DMS53 treated with DMSO at 0.1 percent for 48 hours (cell line): ENCODE measurements around the gene EOMES.
A peak's percentile ranks its signal among the peaks of the same experiment; 100 is the strongest.

Source experiments
- DNase-seq: peaks from one replicate; lab custom pipeline; 2025; ENCODE audit not compliant: unreplicated experiment; lab: John Stamatoyannopoulos, UW

EOMES gene

DNA sequence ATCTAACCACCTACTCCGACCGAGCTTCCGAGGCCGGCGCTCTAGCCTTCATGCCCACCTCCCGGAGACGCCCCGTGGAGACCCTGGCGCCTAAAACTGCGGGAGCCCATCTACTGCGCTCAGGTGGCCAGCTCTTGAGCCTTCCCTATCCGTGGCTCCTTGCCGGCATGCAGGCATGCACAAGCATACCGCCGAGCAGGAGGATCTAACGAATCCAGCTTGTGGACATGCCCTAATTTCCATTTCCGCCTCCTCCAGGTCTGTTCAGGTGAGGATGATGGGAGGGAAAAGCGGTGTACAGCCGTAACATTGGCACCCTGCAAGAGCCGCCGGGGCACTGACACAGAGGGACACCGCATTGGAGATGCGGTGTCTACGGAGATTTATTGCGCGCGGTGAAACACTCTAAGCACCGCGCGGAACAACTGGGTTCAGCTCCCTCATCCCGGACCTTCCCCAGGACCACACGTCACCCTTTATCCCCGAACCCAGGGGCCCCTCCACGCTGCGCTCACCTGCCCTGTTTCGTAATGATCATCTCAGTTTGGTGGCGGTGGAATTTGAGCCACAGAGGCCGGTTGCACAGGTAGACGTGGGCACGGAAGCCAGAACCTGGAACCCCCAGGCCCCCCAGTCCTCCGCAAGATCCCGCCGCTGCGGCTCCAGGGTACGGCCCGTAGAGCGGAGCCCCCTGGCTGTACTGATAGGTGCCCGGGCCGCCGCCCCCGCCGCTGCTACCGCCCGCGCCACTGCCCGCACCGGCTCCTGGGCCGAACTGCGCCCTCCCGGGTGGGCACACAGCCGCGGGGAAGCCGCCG, 1.0 kb downstream of the EOMES start:
- DNase-seq, result no peak

DNA sequence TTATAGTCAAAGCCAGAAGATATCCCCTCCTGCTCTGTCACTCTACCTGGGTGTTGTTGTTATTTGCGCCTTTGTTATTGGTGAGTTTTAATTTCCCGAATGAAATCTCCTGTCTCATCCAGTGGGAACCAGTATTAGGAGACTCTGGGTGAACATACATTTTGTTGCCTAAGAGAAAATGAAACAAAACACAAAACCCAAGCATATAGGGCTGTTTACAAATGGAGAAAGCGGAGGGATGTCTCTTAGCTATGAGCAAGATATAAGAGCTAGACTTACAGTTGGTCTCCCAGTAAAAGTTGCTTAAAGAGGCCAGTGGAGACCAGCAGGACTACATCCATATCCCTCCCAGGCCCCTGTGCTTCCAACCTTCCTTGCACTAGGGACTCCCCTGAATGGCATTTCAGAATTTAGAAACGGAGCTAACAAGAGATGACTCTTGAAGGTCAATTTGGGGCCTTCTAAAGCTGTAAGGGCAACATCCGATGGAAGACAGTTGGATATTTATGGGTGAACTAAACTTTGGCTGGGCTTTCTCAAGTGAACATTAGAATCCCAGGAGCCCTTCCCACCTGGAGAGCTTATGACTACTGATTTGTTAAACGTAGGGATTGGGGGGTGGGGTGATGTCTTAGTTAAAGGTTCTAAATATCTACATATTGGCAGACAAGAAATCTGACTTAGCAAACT, 2.7 kb downstream of the EOMES start:
- no peak for DNase-seq

DNA sequence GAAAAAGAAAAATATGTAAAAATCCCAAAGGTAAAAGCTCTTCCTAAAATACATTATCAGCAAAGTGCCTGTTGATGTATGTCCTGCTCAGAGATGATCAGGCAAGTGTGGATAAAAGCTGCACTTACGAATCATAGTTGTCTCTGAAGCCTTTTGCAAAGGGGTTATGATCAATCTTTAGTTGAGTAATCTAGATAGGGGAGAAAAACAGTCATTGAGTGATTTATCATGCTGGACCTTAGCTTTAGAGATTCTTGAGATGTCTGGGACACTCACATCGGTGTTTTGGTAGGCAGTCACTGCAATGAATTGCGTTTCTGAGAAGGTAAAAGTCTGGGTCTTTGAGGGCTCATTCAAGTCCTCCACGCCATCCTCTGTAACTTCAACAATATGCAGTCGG, 3.7 kb downstream of the EOMES start:
- no peak for DNase-seq

DNA sequence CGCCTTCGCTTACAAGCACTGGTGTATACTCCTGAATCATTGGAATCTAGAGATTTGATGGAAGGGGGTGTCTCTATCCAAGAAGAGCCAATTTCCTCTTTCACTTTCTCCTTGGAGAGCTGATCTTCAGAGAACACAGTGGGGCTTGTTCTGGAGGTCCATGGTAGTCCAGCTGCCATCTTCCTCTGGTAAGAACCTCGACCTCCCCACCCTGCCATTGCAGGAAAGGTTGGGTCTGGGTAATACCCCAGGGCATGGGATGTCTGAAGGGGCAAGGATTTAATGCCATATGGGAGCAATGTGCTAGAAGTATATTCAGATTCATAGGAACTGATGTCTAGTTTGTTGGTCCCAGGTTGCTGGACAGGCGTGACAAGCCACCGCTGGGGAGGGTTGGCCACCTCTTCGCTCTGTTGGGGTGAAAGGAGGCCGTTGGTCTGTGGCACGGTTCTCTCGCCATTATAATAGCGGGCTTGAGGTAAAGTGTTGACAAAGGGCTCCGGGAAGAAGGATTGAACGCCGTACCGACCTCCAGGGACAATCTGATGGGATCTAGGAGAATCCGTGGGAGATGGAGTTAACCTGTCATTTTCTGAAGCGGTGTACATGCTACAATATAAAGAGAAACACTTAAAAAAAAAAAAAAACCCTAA, 4.8 kb downstream of the EOMES start:
- DNase-seq, result no peak

DNA sequence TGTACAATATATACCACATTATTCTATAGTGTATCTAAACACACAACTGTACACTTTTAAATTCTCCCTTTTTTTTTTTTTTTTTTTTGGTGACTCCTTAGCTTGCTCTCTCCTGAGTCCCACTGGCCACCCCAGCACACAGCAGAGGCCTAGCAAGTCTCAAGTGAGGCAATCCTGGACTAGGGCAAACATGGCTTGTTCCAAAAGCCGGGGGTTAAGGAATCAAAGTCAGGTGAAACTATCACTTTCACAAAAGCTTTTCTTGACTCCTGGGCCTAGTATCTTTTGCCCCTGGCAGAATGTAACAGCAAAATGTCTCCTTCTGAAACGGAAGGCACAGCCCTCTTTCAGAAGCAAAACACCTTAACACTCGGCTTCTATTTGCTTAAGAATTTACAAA, 5.8 kb downstream of the EOMES start:
- no peak for DNase-seq

DNA sequence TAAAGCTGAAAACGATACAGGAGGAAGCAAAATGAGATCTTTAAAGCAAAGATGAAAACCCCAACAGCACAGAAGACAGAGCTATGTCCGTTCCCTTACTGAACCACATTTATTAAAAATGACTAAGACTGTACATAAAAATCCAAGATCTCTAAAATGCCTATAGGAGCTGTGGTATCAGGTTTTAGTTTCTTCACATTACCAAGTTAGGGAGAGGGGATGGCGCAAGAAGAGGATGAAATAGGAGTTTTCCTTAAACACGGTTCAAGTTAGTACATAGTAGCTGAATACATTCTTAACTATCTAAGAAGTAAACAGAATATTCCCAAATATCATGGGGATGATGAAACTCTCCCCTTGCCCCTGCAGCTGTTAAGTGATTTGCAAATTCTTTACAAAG, 6.3 kb downstream of the EOMES start:
- no peak for DNase-seq

DNA sequence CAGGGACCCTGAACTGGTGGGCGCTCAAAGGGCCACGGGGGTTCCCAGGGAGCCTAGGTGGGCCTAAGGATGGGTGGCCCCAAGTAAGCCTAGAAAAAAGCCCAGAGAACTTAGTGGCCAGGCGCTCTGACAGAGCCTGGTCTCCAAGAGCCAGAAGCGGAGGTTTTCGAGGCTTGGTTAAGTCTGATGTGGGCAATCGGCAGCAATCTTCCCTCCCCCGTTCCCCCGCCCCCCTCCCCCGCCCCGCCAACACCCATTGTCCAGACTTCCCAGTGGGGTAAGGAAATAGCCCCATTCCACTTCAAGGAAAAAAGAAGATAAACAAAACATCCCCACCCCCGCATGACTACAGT, 6.7 kb downstream of the EOMES start:
- no peak for DNase-seq

DNA sequence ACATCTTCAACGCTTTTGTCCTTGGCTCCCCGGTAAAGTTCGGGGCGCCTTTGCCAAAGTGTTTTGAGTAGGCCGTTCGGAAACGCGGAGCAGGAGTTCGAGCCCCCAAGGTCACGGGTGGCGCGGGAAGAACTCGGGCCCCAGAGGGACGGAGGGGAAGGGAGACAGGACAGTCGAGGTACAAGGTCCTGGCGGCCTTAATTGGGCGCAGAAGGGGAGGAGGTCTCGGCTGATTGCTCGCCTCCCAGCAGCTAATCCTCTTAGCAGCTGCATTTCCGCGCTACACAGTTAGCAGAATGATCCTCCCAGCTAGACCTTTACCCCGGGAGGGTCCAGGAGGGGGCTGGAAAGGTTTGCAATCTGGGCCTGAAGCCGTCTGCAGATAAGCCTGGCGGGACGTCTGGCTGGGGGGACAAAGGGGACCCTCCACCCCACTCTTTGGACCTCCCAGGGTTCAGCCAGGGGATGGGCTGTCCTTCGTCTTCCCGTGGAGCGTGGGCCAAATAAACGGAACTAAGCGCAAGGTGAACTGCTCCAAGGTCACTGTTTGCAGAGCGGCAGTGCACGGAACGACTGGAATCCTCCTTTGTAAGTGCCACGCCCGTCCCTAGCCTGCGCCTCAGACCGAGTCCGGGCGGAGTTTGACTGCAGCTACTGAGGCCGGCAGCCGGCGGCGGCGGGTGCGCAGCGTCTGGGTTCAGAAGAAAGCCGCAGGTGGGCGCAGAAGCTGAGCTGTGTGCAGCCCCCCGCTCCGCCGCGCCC, 7.2 kb downstream of the EOMES start:
- DNase-seq, result no peak

DNA sequence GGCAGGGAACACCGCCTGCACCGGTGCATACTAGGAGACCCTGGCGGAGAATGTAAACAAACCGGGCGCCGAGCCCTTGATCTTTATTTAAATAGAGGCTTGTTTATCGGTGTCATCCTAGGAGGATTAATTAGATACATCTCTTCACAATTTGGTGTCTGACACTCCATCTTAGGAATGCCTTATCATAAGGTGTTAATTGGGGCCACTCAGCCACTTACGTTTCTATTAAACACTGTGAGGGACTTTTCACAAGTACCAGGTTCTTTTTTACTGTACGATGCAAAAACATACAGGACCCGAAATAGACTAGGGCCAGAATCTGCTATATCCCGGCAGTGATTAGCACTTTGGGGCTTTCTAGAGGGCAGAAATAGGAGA, 8.0 kb downstream of the EOMES start:
- no peak for DNase-seq

DNA sequence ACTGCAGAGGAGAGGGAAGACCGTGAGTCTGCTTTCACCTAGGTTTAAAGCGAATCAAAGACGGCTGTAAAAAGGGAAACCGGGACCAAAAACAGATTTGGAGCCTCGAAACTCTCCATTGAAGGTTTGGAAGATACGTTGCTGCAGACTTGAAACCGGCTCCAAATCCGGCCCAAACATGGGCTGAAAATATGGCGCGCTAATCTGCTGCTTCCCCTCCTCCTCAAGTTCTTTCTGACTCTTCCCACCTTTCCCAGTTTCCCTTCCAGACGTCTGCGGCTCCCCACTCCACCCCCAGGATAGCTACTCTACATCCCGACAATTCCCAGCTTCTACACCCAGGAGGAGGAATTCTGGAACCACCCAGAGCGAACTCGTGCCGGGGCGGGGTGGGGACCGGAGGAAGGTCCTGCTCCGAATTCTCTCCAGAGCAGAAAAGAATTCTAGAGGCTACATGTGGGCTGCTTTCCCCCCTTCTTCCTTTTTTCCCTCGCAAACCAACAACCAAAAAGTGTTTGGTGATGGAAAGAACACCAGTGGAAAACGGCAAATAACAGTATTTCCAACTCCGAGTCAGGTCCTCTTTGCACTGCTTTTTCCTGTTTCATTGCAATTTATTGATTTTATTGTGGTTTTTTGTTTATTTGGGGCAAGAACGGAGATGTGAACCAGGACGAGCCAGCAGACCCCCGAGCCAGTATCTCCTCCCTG, 8.5 kb downstream of the EOMES start:
- DNase-seq, result no peak

DNA sequence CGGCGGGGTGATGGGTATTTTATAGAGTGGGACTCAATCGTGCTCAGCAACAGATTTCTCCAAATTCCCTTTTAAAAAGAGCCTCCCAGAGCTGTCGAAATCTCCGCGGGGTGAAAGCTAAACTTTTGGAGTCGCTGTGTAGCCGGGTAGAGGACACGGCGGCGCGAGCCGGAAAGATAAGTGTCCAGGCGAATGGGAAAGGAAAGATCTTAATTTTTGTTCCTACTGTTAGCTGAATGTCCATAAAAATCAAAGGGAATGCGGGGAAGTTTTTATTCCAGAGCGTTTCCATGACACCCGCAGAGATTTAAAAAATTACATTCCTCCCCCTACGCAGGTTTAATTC, 9.1 kb downstream of the EOMES start:
- no peak for DNase-seq

DNA sequence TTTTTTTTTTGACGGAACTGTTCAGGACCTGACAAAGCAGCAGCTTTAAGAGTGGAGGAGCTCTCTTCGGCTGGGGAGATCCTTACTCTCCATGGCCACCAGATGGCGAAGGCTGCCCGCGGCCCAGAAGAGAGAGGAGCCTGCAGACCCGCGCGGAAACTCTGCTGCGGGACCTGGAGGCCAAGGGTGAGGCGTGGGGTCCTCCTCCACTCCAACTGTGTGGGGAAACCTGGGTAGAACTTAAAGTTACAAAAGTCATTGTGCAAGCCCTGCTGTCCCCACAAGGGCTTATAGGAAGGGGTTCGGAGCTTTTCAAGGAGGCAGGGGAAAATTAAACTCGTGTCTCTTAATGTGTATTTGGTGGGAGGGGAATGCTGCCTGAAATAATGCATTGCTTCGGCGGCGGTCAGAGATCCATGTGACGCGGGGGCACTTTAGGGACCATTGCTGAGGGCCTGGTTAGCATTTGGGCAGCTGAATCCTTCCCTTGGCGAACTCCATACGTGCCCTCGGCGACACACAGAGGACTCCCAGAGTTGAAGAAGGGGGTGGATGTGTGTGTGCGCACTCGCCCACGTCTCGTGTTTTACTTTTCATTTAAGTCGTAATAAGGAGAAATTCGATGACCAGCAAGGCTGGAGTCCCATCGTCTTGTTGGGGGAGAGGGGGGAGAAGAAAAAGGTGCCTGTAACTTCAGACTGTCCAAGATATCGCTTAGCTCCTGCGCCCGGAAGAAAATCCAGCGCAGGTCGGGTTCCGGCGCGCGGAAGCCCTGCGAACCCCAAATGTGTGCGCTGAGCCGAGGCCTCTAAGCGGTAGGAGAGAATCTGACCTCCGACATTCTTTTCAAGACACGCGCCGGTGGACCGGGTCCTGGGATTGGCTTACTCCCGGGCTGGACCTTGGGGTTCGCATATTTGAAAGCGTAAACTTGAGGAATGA, 9.7 kb downstream of the EOMES start:
- peak; percentile 47 for DNase-seq

DNA sequence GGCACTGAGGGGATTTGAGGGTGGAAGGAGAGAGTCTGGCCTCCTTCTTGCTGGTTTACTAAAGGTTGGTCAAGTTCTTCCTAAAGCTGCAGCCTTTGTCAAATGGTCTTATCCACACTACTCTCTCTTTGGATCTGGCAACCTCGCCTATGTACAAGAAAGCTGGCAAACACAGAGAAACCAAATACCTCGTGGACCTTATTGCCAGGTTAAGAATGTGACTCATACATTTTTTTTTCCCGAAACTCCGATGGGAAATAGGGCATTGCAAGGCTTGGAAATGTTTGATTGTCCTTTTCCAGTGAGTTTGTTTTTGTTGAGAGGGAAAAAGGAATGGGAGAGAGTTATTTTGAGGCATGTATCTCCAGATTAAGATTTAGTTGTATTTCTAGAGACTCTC, 13.9 kb downstream of the EOMES start:
- no peak for DNase-seq

DNA sequence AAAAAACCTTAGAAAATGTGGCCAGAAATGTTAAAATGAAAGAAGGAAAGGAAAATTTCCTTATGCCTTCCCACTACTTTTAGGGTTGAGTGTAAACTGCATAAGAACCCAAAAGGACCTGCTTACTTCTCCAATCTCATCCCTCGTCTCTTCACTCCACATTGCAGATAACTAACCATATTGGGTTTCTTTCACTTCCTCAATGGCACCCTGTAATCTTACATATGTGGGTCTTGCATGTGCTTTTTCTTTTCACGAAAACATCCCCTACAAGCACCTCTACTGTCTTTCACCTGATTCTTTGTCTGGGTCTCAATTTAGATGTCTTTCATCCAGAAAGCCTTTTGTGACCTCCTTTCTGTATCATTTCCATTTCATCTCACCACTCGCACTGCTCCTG, 23.1 kb downstream of the EOMES start:
- DNase-seq, result no peak

DNA sequence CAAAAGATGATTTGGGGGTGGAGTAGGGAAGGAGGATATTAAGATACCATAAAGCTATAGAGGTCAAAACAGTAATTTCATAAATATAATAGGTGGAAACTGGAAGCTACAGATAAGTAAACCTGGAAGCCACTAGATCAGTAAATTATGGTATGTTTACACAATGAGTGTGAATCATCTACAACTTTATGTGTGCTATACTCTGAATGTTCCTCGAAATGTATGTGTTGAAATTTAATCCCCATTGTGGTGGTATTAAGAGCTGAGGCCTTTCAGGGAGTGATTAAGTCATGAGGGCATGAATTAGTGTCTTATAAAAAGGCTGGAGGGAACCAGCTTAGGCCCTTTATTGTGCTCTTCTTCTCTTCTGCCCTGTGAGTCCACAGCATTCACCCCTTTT, 25.2 kb downstream of the EOMES start:
- peak; percentile 51 for DNase-seq

DNA sequence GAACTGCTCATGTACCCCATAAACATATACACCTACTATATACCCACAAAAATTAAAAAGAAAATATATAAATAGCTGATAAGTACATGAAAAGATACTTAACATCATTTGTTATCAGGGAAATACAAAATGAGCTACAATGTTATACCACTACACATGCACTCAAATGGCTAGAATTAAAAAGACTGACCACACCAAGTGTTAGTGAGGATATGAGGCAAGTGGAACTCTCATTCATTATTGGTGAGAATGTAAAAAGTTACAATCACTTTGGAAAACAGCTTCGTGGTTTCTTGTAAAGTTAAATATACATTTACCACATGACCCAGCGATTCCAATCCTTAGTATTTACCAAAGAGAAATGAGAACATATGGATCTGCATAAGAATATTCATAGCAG, 26.5 kb downstream of the EOMES start:
- DNase-seq, result no peak

DNA sequence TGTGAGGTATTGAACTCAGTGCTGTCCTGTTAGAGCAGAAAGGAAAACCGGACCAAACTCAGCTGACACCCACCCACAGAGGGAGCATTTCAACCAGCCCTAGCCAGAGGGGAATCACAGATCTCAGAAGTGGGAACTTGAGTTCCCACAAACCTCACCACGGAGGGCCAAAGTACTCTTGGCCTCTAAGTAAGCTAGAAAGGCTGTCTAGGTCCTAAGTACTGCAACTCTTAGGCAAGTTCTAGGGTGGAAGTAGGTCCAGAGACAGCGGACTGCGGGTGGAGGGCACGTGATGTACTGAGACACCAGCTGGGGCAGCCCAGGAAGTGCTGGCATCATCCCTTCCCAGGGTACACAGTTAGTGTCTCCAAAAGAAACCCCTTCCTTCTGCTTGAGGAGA, 34.1 kb downstream of the EOMES start:
- DNase-seq, result no peak

DNA sequence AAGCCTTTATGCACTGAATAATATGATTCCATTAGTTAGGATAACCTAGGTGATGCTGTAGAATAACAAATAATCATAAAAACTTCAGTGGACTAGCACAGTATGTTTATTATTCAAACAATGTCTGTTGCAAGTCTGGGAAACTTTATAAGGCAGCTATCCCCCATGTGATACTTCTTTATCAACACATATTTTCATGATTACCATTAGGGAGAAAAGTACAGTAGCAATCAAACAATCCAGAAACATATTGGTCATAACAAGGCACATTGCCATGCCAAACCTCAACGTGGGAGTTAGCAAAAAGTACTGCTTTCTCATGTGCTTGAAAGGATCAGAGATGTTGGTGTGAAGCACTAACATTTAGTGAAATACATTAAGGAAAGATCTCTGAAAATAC, 35.5 kb downstream of the EOMES start:
- DNase-seq, result no peak

DNA sequence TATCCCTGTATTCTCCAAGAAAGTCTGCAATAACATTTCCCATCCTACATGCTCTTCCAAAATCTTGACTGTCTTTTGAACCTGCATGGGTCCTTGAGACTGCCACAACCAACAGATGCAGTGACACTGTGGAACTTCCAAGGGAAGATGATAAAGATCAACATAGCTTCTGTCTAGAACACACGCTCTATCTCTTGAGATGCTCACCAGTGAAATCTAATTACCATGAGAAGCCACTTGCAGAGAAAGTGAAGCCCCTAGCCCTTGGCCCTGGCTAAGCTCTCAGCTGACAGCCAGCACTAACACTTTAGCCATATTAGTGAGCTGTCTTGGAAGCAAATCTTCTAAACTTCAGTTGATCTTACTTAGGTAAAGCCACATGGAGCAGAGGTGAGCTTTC, 36.6 kb downstream of the EOMES start:
- DNase-seq, result no peak

DNA sequence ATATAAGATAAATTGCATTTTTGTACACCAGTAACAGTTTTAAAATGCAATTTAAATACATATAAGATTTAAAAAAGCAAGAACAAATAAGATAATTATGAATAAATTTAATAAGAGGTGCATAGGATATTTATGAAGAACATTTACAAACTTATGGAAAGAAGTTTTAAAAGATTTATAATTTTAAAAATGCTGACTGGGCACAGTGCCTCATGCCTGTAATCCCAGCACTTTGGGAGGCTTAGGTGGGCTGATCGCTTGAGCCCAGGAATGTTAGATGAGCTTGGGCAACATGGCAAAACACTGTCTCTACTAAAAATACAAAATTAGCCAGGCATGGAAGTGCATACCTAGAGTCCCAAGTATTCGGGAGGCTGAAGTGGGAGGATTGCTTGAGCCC, 37.8 kb downstream of the EOMES start:
- DNase-seq, result no peak
